IgD-negative memory B cell (primary cell): ENCODE data around the gene SOCS7. TPM values are rescaled to one million over a fixed set of nuclear protein-coding genes. Genes with fewer than 3 reads are reported as not detected.

Experiments used
- H3K27ac Mint-ChIP-seq, 3 donors: one replicate each; pipeline ENCODE4 v1.8.0; 2020 to 2022; ENCODE audit warnings: mild to moderate bottlenecking in 3 of 3, mixed read lengths in 3 of 3, moderate library complexity in 1 of 3
- H3K27me3 Mint-ChIP-seq: one replicate; pipeline ENCODE4 v1.8.0; 2021; ENCODE audit warnings: mixed read lengths
- H3K36me3 Mint-ChIP-seq: one replicate; pipeline ENCODE4 v1.8.0; 2020; ENCODE audit warnings: mild to moderate bottlenecking, mixed read lengths
- H3K4me1 Mint-ChIP-seq, 3 donors: one replicate each; pipeline ENCODE4 v1.8.0; 2020 to 2022; ENCODE audit warnings: mixed read lengths in 3 of 3, mild to moderate bottlenecking in 1 of 3
- H3K4me3 Mint-ChIP-seq, 4 donors: one replicate each; pipeline ENCODE4 v1.8.0; 2020 to 2022; ENCODE audit warnings: mild to moderate bottlenecking in 4 of 4, mixed read lengths in 4 of 4, moderate library complexity in 3 of 4
- H3K9me3 Mint-ChIP-seq, 3 donors: one replicate each; pipeline ENCODE4 v1.8.0; 2020 to 2021; ENCODE audit warnings: mixed read lengths in 3 of 3, mild to moderate bottlenecking in 1 of 3
- polyA plus RNA-seq: library from polyadenylated mRNA; unstranded; fragments of 300-500 nt; fragmentation: Illumina TruSeq; gene quantifications from one replicate; pipeline ENCODE4 v1.2.3, GENCODE V29; 2021

SOCS7 gene
- polyA plus RNA-seq, 1 donor from 2014 or later = 0.74 TPM

DNA sequence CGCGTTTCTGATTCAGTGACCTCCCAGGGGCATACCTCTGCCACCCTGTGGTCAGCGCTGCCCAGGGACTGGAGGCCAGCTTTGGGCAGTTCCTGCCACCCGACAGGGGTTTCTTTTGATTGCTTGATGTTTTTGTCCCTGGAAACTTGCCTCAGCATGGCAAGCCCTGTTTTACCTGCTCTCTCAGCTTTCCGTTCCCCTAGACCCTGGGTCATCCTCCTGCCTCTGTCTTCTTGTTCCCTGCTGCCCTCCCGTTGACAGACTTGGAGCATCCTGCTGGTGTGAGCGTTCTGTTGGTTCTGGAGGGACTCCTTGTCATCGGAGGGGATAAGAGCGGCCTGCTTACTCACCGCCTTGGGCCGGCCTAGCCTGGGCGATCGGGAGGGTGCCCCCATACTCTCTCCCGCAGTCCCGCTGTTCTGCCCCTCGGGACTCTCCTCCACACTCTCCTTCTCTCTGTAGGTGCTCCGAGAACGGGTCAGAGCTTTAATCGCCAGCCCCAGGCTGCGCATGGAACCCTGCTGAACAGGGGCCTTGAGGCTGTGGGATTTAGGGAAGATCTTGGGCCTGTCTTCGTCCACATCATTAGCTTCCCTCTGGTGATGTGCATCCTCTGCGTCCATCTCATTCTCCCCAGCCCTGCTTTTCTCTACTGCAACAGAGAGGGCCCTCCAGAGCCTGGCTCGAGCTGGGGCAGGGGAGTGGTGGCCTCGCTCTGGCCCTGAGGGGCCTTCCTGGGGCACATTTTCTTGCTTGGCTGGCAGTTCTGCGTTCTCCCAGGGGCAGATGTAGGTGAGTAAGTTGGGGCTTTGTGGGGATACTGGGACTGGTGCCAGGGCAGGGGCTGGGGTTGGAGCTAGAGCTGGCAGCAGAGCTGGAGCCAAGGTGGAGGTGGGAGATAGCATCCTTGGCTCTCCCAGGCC is 21.6 kb upstream of the SOCS7 start:
- no peak overlapping the region for H3K4me3 Mint-ChIP-seq
- peaks cover 22% of the 10 kb centered on the region for H3K27me3 Mint-ChIP-seq
- peaks cover 3 to 6% (median 6%) of the 10 kb centered on the region in 3 donors for H3K4me1 Mint-ChIP-seq
- H3K9me3 Mint-ChIP-seq = no peaks in the 10 kb centered on the region
- peak overlapping the region in 1 of 3 donors; percentile 23 for H3K27ac Mint-ChIP-seq
- H3K36me3 Mint-ChIP-seq = no peaks in the 10 kb centered on the region

DNA sequence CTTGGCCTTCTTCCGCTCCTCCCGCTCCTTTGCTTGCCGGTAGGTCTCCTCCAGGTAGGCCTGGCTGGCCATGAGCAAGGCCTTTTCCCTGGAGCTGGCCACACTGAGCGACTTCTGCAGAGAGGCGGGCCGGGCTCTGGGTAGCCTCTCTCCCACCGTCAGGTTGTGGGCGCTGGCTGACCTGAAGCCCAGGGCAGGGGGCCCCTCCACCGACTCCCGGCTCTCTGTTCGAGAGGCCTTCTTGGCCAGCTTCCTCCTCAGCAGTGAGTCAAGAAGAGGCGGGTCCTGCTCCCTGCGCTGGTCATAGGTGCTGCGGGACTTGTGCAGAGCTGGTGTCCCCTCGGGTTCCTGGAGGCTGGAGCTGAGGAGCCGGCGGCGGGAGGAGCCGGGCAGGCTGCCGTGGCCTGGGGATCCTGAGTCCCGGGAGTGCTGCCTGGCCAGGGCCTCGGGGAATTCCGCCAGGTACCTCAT is 20.7 kb upstream of the SOCS7 start:
- H3K9me3 Mint-ChIP-seq = no peaks in the 10 kb centered on the region
- H3K4me1 Mint-ChIP-seq = peaks cover under 1 to 3% (median 3%) of the 10 kb centered on the region in 3 donors
- H3K27ac Mint-ChIP-seq = no peak overlapping the region
- no peak overlapping the region for H3K4me3 Mint-ChIP-seq
- no peaks in the 10 kb centered on the region for H3K36me3 Mint-ChIP-seq
- H3K27me3 Mint-ChIP-seq = peaks cover 24% of the 10 kb centered on the region

DNA sequence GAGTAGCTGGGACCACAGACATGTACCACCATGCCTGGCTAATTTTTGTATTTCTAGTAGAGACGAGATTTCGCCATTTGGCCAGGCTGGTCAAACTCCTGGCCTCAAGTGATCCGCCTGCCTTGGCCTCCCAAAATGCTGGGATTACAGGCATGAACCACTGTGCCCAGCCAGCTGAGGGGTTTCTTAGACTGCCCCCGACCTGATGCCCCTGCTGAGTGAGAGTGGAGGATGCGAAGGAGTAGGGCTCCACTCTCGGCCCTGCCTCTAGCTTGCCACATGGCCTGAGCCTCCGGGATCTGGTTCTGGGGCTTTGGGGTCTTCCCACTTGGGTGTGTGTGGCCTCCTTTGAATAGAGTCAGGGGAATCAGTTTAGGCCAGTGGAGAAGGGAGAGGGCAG is 18.9 kb upstream of the SOCS7 start:
- H3K4me3 Mint-ChIP-seq = no peak overlapping the region
- H3K9me3 Mint-ChIP-seq = no peaks in the 10 kb centered on the region
- no peak overlapping the region for H3K27ac Mint-ChIP-seq
- no peaks in the 10 kb centered on the region for H3K4me1 Mint-ChIP-seq
- peaks cover 24% of the 10 kb centered on the region for H3K27me3 Mint-ChIP-seq
- no peaks in the 10 kb centered on the region for H3K36me3 Mint-ChIP-seq

- H3K27ac Mint-ChIP-seq = no peak overlapping the region
- H3K4me1 Mint-ChIP-seq = no peaks in the 10 kb centered on the region
- peak overlapping the region in 1 of 4 donors; percentile 51 for H3K4me3 Mint-ChIP-seq
- H3K9me3 Mint-ChIP-seq = no peaks in the 10 kb centered on the region
- H3K27me3 Mint-ChIP-seq = peaks cover 22% of the 10 kb centered on the region
- no peaks in the 10 kb centered on the region for H3K36me3 Mint-ChIP-seq
These were observed 17.9 kb upstream of the SOCS7 start for GRCh38 chr17:38333635-38334295.

DNA sequence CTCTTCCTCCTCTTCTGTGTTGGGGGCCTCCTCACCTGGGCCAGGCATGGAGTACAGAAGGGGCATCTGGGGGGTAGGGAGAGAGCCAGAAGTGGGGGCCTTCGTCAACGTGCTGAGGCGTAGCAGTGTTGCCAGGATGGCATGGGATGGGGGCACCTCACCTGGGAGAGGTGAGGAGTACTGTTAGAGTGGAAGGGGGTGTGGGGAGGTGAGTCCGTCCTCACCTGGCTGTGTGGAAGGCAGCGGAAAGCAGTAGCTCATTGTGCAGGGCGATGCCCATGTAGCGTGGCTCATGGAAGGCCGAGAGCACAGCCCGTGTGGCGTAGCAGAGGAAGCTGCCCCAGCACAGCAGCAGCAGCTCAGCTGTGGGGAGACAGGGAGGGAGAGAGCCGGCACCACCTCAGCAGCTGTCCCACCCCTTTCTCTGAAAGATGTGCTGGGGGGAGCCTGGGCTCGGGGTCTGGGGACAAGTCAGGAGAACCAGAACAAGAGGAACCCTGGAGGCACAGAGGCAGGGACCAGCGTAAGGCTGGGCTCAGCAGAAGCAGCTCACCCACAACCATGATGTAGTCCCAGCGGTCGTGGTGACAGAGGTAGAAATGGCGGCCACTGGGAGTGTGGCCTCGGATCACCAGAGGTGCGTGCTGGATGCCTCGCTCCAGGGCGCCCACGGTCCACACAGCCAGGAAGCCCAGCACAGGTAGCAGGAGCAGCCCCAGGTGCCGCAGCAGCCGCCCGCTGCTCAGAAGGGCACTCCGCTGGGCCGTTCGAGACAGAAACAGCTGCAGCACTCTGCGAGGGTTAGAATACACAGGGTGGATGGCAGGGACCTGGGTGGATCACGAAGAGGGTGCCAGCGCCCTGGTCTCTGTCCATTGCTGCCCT is 16.9 kb upstream of the SOCS7 start:
- Mint-ChIP-seq H3K27me3 (peaks cover 17% of the 10 kb centered on the region), H3K9me3 (no peaks in the 10 kb centered on the region), H3K4me1 (no peaks in the 10 kb centered on the region), H3K36me3 (no peaks in the 10 kb centered on the region), H3K27ac (no peak overlapping the region), H3K4me3 (no peak overlapping the region)

GRCh38 chr17:38336838-38337237 is 14.8 kb upstream of the SOCS7 start:
- Mint-ChIP-seq H3K36me3 (no peaks in the 10 kb centered on the region), H3K27me3 (peaks cover 7% of the 10 kb centered on the region), H3K27ac (no peak overlapping the region), H3K4me1 (no peaks in the 10 kb centered on the region), H3K4me3 (no peak overlapping the region), H3K9me3 (no peaks in the 10 kb centered on the region)

GRCh38 chr17:38338053-38338452 is 13.6 kb upstream of the SOCS7 start:
- Mint-ChIP-seq H3K9me3 (no peaks in the 10 kb centered on the region), H3K27ac (no peak overlapping the region), H3K36me3 (no peaks in the 10 kb centered on the region), H3K27me3 (peaks cover 7% of the 10 kb centered on the region), H3K4me3 (no peak overlapping the region), H3K4me1 (no peaks in the 10 kb centered on the region)

DNA sequence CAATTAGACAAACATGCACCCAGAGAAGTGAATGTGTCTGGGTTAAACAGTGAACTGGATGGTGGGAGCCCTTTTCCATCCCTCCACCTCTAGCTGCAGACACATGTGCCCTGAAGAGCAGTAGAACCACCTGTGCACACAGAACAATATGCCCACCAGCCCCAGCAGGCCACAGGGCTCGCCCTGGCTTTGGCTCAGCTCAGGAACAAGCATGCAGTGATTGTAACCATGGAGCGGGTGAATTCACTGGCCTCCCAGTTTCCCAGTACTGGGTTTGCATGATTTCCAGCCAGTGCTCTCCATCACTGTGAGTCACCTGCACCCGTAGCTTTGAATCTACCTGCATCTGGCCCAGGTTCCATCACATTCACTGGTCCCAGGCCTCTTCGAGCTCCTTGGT is 13.1 kb upstream of the SOCS7 start:
- H3K9me3 Mint-ChIP-seq = no peaks in the 10 kb centered on the region
- no peaks in the 10 kb centered on the region for H3K4me1 Mint-ChIP-seq
- H3K27ac Mint-ChIP-seq = no peak overlapping the region
- H3K4me3 Mint-ChIP-seq = no peak overlapping the region
- peaks cover 4% of the 10 kb centered on the region for H3K27me3 Mint-ChIP-seq
- H3K36me3 Mint-ChIP-seq = no peaks in the 10 kb centered on the region

DNA sequence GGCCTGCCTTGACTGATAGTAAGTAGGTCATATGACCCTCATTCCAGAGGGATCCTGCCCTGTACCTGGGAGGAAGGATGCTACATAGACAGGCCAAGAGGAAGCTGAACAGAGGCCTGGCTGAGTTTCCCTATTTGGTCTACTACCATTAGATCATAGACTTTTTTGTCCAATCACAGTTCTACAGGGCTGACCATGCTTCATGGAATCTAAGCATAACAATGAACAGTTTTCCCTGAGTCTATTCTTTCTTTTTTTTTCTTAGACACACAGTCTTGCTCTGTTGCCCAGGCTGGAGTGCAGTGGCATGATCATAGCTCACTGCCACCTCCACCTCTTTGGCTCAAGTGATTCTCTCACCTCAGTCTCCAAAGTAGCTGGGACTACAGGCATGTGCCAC is 11.8 kb upstream of the SOCS7 start:
- Mint-ChIP-seq H3K4me3 (no peak overlapping the region), H3K9me3 (no peaks in the 10 kb centered on the region), H3K4me1 (no peaks in the 10 kb centered on the region), H3K27me3 (peaks cover 2% of the 10 kb centered on the region), H3K36me3 (peaks cover 2% of the 10 kb centered on the region), H3K27ac (no peak overlapping the region)

DNA sequence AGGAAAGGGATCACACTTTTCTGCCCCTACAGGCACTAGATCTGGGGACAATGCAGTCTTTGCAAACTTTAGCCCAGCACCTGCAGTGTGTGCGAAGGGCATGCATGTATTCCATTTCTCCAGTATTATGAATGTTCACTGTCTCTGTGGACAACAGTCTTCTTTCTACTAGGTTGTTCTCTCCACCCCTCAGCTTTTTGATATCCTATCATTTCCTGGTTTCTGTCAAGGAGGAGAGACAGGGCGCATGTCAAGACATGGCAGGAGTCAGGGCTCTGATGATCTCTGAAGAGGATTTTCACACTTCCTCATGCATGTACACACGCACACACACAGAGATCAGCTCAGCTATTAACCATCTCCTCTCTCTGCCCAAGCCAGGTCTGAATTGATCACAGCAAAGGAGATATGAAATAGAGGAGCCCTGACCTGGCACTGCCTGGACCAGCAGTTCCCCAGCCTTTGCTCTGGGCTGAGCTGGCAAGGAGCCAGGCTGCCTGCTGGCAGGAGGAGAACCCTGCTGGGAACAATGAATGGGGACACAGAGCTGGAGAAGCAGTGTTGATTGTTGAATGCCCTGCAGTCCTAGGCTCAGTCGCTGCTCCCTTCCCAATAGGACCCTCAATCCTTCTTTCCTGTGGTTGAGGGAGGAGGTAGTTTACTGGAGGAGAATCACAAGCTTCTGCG is 10.5 kb upstream of the SOCS7 start:
- Mint-ChIP-seq H3K27ac (no peak overlapping the region), H3K27me3 (peaks cover 1% of the 10 kb centered on the region), H3K4me3 (no peak overlapping the region), H3K36me3 (peaks cover 2% of the 10 kb centered on the region), H3K9me3 (no peaks in the 10 kb centered on the region), H3K4me1 (no peaks in the 10 kb centered on the region)

DNA sequence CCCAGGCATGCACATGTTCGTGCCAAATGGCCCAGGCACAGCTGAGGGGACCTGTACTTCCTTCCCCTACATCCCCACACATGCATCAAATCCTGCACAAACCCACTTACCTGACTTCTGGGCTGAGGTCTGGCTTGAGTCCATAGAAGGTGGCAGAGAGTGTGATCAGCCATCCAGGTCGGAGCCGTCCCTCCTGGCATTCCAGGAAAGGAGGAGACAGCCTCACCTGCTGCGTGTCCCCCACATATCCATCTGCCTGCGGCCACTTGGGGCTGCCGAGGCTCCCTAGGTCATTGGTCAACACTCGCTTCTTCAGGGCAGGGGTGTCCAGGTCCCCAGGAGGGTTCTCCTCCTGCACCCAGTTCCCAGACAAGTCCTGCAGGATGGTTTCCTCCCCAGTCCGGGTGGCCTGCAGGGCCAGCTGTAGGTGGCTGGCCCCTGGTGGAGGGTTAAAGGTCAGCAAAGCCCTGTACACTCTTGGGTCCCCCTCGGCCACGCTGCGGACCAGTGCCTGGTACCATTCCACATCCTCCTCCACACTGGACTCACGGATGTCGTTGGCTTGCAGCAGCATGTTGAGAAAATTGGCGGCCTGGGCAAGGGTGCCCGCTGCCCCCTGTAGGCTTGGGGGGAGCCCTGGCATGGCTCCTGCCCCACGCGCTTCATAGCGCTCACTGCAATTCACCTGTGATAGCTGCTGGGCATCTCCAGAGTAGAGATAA is 8.6 kb upstream of the SOCS7 start:
- Mint-ChIP-seq H3K4me1 (no peaks in the 10 kb centered on the region), H3K36me3 (peaks cover 2% of the 10 kb centered on the region), H3K27me3 (peaks cover 1% of the 10 kb centered on the region), H3K4me3 (peak overlapping the region in 1 of 4 donors; percentile 63), H3K9me3 (no peaks in the 10 kb centered on the region), H3K27ac (no peak overlapping the region)

- H3K36me3 Mint-ChIP-seq = peaks cover 2% of the 10 kb centered on the region
- H3K27me3 Mint-ChIP-seq = peaks cover 1% of the 10 kb centered on the region
- no peak within 1 kb of the TSS for H3K27ac Mint-ChIP-seq
- peak within 1 kb of the TSS in 1 of 4 donors; percentile 63 for H3K4me3 Mint-ChIP-seq
- peaks cover 0 to 1% (median under 1%) of the 10 kb centered on the region in 3 donors for H3K4me1 Mint-ChIP-seq
- no peaks in the 10 kb centered on the region for H3K9me3 Mint-ChIP-seq
These were observed 7.8 kb upstream of the SOCS7 start, which contains the start of gene GPR179 for GRCh38 chr17:38343608-38344419. Gene GPR179 (minus strand): TSS chr17:38343956. CDS start chr17:38343789, 167 bp downstream.

DNA sequence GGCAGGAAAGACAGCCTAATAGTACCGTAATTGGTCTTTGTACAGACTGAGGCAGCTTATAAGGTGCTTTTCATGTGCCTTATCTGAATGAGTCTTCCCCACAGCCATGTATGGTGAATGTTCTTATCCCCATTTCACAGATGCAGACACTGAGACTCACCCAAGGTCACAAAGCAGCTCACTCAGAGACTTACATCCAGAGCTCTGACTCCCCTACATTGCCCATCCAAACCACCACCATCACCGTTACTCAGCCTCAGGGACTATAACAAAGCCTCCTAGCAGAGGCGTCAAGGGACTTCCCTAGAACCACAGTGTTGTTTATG is 7.3 kb upstream of the SOCS7 start:
- H3K9me3 Mint-ChIP-seq = no peaks in the 10 kb centered on the region
- H3K27me3 Mint-ChIP-seq = peaks cover 1% of the 10 kb centered on the region
- H3K36me3 Mint-ChIP-seq = peaks cover 3% of the 10 kb centered on the region
- H3K4me1 Mint-ChIP-seq = peaks cover 4 to 6% (median 5%) of the 10 kb centered on the region in 3 donors
- H3K4me3 Mint-ChIP-seq = no peak overlapping the region
- H3K27ac Mint-ChIP-seq = no peak overlapping the region
